Stimulated activated CD8-positive, alpha-beta memory T cell treated with anti-CD3 and anti-CD28 coated beads, Interleukin-4, amount 100 ng/mL, for 1 hour (primary cell): ENCODE results near the gene LY6G5B.

Experiments
- DNase-seq, 2 donors: peaks; one replicate each; pipeline ENCODE4 v3.0.0-alpha.2; 2020; ENCODE audit warnings: low read depth in 2 of 2, low spot score in 1 of 2

The LY6G5B gene

GRCh38 chr6:31662124-31662723, 7.6 kb upstream of the LY6G5B start:
- no peak for DNase-seq

GRCh38 chr6:31663126-31663960, 6.4 kb upstream of the LY6G5B start:
- DNase-seq = no peak

GRCh38 chr6:31663961-31664789, 5.6 kb upstream of the LY6G5B start:
- no peak for DNase-seq

GRCh38 chr6:31664790-31665500, 4.8 kb upstream of the LY6G5B start, which contains the start of gene GPANK1:
TSS of gene GPANK1 (minus strand) at chr6:31664997. CDS start at chr6:31664478, 519 bp downstream.
- DNase-seq = peak; percentile 68 to 82

GRCh38 chr6:31665501-31666336, 4.1 kb upstream of the LY6G5B start, which contains the start of gene CSNK2B:
TSS of gene CSNK2B (plus strand) at chr6:31666080. CDS start at chr6:31666832, 752 bp downstream.
- peak; percentile 93 to 97 for DNase-seq

GRCh38 chr6:31666337-31666965, 3.3 kb upstream of the LY6G5B start:
- DNase-seq = no peak

GRCh38 chr6:31676322-31676903, 6.6 kb downstream of the LY6G5B start:
- DNase-seq = no peak

GRCh38 chr6:31676904-31677303, 7.1 kb downstream of the LY6G5B start:
- no peak for DNase-seq

GRCh38 chr6:31677955-31678354, 8.2 kb downstream of the LY6G5B start:
- DNase-seq = no peak

GRCh38 chr6:31680226-31681134, 10.7 kb downstream of the LY6G5B start, which contains the start of gene LY6G5C:
TSS of gene LY6G5C (minus strand) at chr6:31681067. CDS start at chr6:31680373, 694 bp downstream.
- DNase-seq = peak in 1 of 2 donors; percentile 45

- no peak for DNase-seq
These were observed 11.4 kb downstream of the LY6G5B start for GRCh38 chr6:31681135-31681671.

- no peak for DNase-seq
These were observed 13.8 kb downstream of the LY6G5B start for GRCh38 chr6:31683591-31683990.

- DNase-seq = no peak
These were observed 16.7 kb downstream of the LY6G5B start for GRCh38 chr6:31686483-31686882.

GRCh38 chr6:31687321-31687720, 17.5 kb downstream of the LY6G5B start:
- DNase-seq = no peak

GRCh38 chr6:31687860-31688693, 18.3 kb downstream of the LY6G5B start:
- no peak for DNase-seq

GRCh38 chr6:31689249-31690110, 19.7 kb downstream of the LY6G5B start:
- no peak for DNase-seq
